Naive thymus-derived CD4-positive, alpha-beta T cell (primary cell): ENCODE data around the gene TARDBP. TPM values are rescaled to one million over a fixed set of nuclear protein-coding genes. Genes with fewer than 3 reads are reported as not detected.
A peak's percentile ranks its signal among the peaks of the same experiment; 100 is the strongest.
"Not testable (repeated sequence)": the region's sequence is repeated elsewhere in the genome, so short reads cannot be mapped to it uniquely, and the experiment has no call there.

Experiments
- ATAC-seq: fragments of 150-1000 bp; cut with Tn5 transposase; 2 replicates; pipeline ENCODE4 v1.10.0; 2021; ENCODE audit warnings: mild to moderate bottlenecking, moderate library complexity
- CTCF ChIA-PET: fragments of 350-600 bp; sonication (Branson Sonifier 250); formaldehyde crosslinking; loops from one replicate; lab custom pipeline; 2021; ENCODE audit warnings: antibody characterized with exemption; lab: Charles Lee
- POLR2A ChIA-PET: fragments of 350-600 bp; sonication (Branson Sonifier 250); formaldehyde crosslinking; loops from one replicate; lab custom pipeline; 2021; ENCODE audit warnings: antibody characterized with exemption, inconsistent platforms; lab: Charles Lee
- DNase-seq, 9 donors: peaks; one replicate each; pipeline versions ENCODE4 v3.0.0 to v3.0.0-alpha.2; 2020 to 2022; ENCODE audit warnings: mixed read lengths in 1 of 9
- H3K27ac ChIP-seq: one replicate; pipeline ENCODE4 v1.7.0; 2013; ENCODE audit warnings: mild to moderate bottlenecking, low read depth, low read length, moderate library complexity
- H3K27me3 ChIP-seq, 2 donors: one replicate each; pipeline ENCODE4 v1.7.0; 2013; ENCODE audit warnings: low read length in 2 of 2, mild to moderate bottlenecking in 2 of 2, moderate library complexity in 2 of 2; ENCODE audit not compliant: control insufficient read depth in 2 of 2, insufficient read depth in 2 of 2
- H3K36me3 ChIP-seq, 3 experiments: 1 replicate in 2 of 3; 2 replicates in 1 of 3; pipeline ENCODE4 v1.7.0; 2013; ENCODE audit warnings: low read length in 3 of 3, mild to moderate bottlenecking in 3 of 3, moderate library complexity in 1 of 3; ENCODE audit not compliant: insufficient read depth in 3 of 3, control insufficient read depth in 2 of 3
- H3K4me1 ChIP-seq, 2 donors: one replicate each; pipeline ENCODE4 v1.7.0; 2013; ENCODE audit warnings: low read length in 2 of 2, mild to moderate bottlenecking in 2 of 2, moderate library complexity in 1 of 2; ENCODE audit not compliant: control insufficient read depth in 2 of 2, insufficient read depth in 2 of 2
- H3K4me3 ChIP-seq: 2 replicates; pipeline ENCODE4 v1.7.0; 2013; ENCODE audit warnings: mild to moderate bottlenecking, low read length
- H3K9me3 ChIP-seq, 3 experiments: 1 replicate in 2 of 3; 2 replicates in 1 of 3; pipeline ENCODE4 v1.7.0; 2013; ENCODE audit warnings: low read length in 3 of 3; ENCODE audit not compliant: control insufficient read depth in 2 of 3
- H3K27ac Mint-ChIP-seq, 9 donors: one replicate each; pipeline ENCODE4 v1.8.0; 2020 to 2022; ENCODE audit warnings: mixed read lengths in 9 of 9, mild to moderate bottlenecking in 8 of 9, moderate library complexity in 5 of 9, inconsistent platforms in 2 of 9
- H3K27me3 Mint-ChIP-seq, 5 donors: one replicate each; pipeline ENCODE4 v1.8.0; 2021 to 2022; ENCODE audit warnings: mixed read lengths in 5 of 5, mild to moderate bottlenecking in 1 of 5
- H3K36me3 Mint-ChIP-seq, 5 donors: one replicate each; pipeline ENCODE4 v1.8.0; 2020 to 2022; ENCODE audit warnings: mixed read lengths in 5 of 5, mild to moderate bottlenecking in 3 of 5, inconsistent platforms in 1 of 5
- H3K4me1 Mint-ChIP-seq, 7 donors: one replicate each; pipeline ENCODE4 v1.8.0; 2020 to 2022; ENCODE audit warnings: mixed read lengths in 7 of 7, mild to moderate bottlenecking in 3 of 7, inconsistent platforms in 1 of 7
- H3K4me3 Mint-ChIP-seq, 10 donors: one replicate each; pipeline ENCODE4 v1.8.0; 2020 to 2022; ENCODE audit warnings: mild to moderate bottlenecking in 10 of 10, mixed read lengths in 10 of 10, moderate library complexity in 6 of 10, inconsistent platforms in 2 of 10
- H3K9me3 Mint-ChIP-seq, 11 donors: one replicate each; pipeline ENCODE4 v1.8.0; 2020 to 2022; ENCODE audit warnings: mixed read lengths in 11 of 11, mild to moderate bottlenecking in 4 of 11, inconsistent platforms in 1 of 11, moderate library complexity in 1 of 11
- intact Hi-C, 2 donors: fragments of 100-400 bp; cut with micrococcal nuclease; formaldehyde crosslinking; loops; one replicate each; pipeline ENCODE4 v1.15.1; 2023
- polyA plus RNA-seq, 2 donors: library from polyadenylated mRNA; unstranded; fragments of 300-500 nt; fragmentation: Illumina TruSeq; gene quantifications; one replicate each; pipeline ENCODE4 v1.2.3, GENCODE V29; 2021
- total RNA-seq, 6 experiments: library from RNA in 5 of 6; stranded (reverse) in 5 of 6; gene quantifications; 1 replicate in 5 of 6; 2 replicates in 1 of 6; pipeline ENCODE4 v1.2.3 and lab custom pipeline; 2021 to 2026

TARDBP gene
- total and polyA plus RNA-seq, 7 experiments from 2014 or later, result 55.0 to 196 (median 171) TPM

DNA sequence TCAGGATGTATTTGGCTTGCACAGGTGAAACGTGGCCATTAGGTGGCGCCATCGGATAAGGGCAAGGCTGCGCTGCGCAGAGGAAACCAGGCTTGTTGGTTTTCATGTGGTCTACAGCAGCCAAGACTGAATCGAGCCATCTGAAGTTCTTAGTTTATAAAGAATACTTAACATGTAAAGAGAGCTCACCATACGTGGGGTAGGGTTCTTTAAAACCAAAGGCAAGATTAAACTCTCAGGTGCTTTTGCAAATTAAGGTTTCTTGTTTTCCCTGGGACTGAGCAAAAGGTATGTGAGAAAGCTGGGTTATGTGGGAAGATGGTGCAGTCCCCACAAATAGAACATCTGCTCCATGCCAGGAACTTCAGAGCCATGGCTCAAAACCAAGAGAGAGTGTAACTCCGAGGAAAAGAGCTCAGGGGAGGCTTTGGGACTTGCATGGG, 25.3 kb downstream of the TARDBP start:
- Histone ChIP-seq H3K4me3 (no peak overlapping the region), H3K9me3 (no peaks in the 10 kb centered on the region), H3K27me3 (peaks cover 0 to 4% of the 10 kb centered on the region in 2 donors), H3K36me3 (no peaks in the 10 kb centered on the region), H3K4me1 (no peaks in the 10 kb centered on the region), H3K27ac (no peak overlapping the region)
- POLR2A ChIA-PET, result interaction anchor here (0.6 to 1.2 kb wide), 8 partner anchors 10 to 682 kb away, joined by 3 to 4 read pairs (median 3); partner anchors contain the start of gene TARDBP
- Mint-ChIP-seq H3K4me1 (peaks cover 0 to 9% (median 6%) of the 10 kb centered on the region in 7 donors), H3K9me3 (no peaks in the 10 kb centered on the region), H3K36me3 (no peaks in the 10 kb centered on the region), H3K27ac (no peak overlapping the region), H3K4me3 (no peak overlapping the region), H3K27me3 (no peaks in the 10 kb centered on the region)
- intact Hi-C loops, result loop anchor here (1.0 to 5.0 kb wide), 11 partner anchors 23 to 857 kb away; partner anchors contain the start of genes EXOSC10 (in 2 of the 2) and SRM (in 2 of the 2)
- DNase-seq, result peak; percentile 76 to 90 (median 85)
- CTCF ChIA-PET, result interaction anchor here (0.6 to 2.9 kb wide), 47 partner anchors 9 to 1522 kb away, joined by 3 to 35 read pairs (median 4); partner anchors contain the start of genes ANGPTL7, EXOSC10, FBXO6 and MASP2
- ATAC-seq, result peak; percentile 99

DNA sequence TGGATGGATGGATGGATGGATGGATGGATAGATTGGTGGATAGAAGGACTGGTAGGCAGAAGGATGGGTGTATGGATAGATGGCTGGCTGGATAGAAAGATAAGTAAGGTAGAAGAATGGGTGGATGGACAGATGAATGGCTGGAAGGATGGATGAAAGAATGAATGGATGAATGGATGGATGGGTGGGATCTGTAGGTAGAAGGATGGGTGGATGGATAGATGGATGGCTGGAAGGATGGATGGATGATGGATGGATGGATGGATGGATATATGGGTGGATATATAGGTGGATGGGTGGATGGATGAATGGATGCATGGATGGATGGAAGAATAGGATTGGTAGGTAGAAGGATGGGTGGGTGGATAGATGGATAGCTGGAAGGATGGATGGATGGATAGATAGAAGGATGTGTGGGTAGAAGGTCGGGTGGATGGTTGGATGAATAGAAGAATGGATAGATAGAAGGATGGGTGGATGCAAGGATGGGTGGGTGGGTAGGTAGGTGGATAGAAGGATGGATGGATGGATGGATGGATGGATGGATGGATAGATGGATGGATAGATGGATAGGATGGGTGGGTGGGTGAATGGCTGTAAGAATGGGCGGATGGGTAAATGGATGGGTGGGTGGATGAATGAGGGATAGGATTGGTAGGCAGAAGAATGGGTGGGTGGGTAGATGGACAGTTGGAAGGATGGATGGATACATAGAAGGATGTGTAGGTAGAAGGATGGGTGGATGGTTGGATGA, 27.1 kb downstream of the TARDBP start:
- ChIA-PET POLR2A (no interaction called here), CTCF (interaction anchor here (2.9 kb wide), 1 partner anchor 605 kb away, joined by 35 read pairs; no protein-coding TSS in a partner anchor)
- H3K27me3 ChIP-seq, result peaks cover 0 to 4% of the 10 kb centered on the region in 2 donors
- H3K36me3 ChIP-seq, result no peaks in the 10 kb centered on the region
- Mint-ChIP-seq H3K27ac (no peak overlapping the region), H3K36me3 (no peaks in the 10 kb centered on the region), H3K9me3 (no peaks in the 10 kb centered on the region), H3K4me3 (no peak overlapping the region), H3K27me3 (no peaks in the 10 kb centered on the region), H3K4me1 (peaks cover 0 to 9% (median 6%) of the 10 kb centered on the region in 7 donors)
- no peak overlapping the region for H3K27ac ChIP-seq
- intact Hi-C loops, result loop anchor here (5.0 kb wide), 3 partner anchors 168 to 298 kb away; no protein-coding TSS in a partner anchor
- no peak overlapping the region for H3K4me3 ChIP-seq
- H3K4me1 ChIP-seq, result no peaks in the 10 kb centered on the region
- DNase-seq, result no peak
- no peak for ATAC-seq
- H3K9me3 ChIP-seq, result no peaks in the 10 kb centered on the region

DNA sequence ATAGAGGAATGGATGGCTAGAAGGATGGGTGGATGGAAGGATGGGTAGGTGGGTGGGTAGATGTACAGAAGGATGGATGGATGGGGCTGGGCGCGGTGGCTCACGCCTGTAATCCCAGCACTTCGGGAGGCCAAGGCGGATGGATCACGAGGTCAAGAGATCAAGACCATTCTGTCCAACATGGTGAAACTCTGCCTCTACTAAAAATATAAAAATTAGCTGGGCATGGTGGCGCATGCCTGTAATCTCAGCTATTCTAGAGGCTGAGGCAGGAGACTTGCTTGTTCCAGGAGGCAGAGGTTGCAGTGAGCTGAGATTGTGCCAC, 27.6 kb downstream of the TARDBP start:
- ATAC-seq, H3K27ac ChIP-seq, H3K4me3 ChIP-seq, DNase-seq, H3K9me3 ChIP-seq, H3K36me3 ChIP-seq, H3K4me3 Mint-ChIP-seq, H3K4me1 ChIP-seq, H3K4me1 Mint-ChIP-seq, H3K27me3 Mint-ChIP-seq, POLR2A ChIA-PET, H3K9me3 Mint-ChIP-seq, H3K36me3 Mint-ChIP-seq, intact Hi-C loops, H3K27ac Mint-ChIP-seq, H3K27me3 ChIP-seq: not testable (repeated sequence)
- CTCF ChIA-PET, result interaction anchor here (0.6 kb wide), 1 partner anchor 58 kb away, joined by 6 read pairs; no protein-coding TSS in a partner anchor

DNA sequence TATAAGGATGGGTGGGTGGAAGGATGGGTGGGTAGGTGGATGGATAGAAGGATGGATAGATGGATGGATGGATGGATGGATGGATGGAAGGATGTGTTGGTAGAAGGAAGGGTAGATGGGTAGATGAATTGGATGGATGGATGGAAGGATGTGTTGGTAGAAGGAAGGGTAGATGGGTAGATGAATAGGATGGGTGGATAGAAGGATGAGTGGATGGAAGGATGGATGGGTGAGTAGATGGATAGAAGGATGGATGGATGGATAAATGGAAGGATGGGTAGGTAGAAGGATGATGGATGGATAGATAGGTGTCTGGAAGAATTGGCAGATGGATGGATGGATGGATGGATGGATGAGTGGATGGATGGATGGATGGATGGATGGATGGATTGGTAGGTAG, 28.6 kb downstream of the TARDBP start:
- H3K27me3 Mint-ChIP-seq, result no peaks in the 10 kb centered on the region
- H3K36me3 Mint-ChIP-seq, result no peaks in the 10 kb centered on the region
- H3K27ac ChIP-seq, result no peak overlapping the region
- ATAC-seq, result no peak
- H3K36me3 ChIP-seq, result no peaks in the 10 kb centered on the region
- peaks cover 0 to 9% (median 6%) of the 10 kb centered on the region in 7 donors for H3K4me1 Mint-ChIP-seq
- H3K9me3 Mint-ChIP-seq, result no peaks in the 10 kb centered on the region
- H3K4me3 Mint-ChIP-seq, result no peak overlapping the region
- peaks cover 0 to 4% of the 10 kb centered on the region in 2 donors for H3K27me3 ChIP-seq
- no peaks in the 10 kb centered on the region for H3K4me1 ChIP-seq
- CTCF ChIA-PET, result no interaction called here
- no peak overlapping the region for H3K27ac Mint-ChIP-seq
- H3K4me3 ChIP-seq, result no peak overlapping the region
- POLR2A ChIA-PET, result no interaction called here
- no peak for DNase-seq
- intact Hi-C loops, result no loop called here
- H3K9me3 ChIP-seq, result no peaks in the 10 kb centered on the region

DNA sequence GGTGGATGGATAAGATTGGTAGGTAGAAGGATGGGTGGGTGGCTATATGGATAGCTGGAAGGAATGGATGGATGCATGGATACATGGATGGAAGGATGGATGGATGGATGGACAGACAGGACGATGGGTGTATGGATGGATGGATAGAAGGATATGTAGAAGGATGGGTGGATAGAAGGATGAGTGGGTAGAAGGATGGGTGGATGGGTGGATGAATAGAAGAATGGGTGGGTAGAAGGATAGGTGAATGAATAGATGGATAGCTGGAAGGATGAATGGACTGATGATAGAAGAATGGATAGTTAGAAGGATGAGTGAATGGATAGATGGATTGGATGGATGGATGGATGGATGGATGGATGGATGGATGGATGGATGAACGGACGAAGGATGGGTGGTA, 29.6 kb downstream of the TARDBP start:
- Histone ChIP-seq H3K4me3 (no peak overlapping the region), H3K9me3 (no peaks in the 10 kb centered on the region), H3K27ac (no peak overlapping the region), H3K27me3 (peaks cover 0 to 4% of the 10 kb centered on the region in 2 donors), H3K4me1 (no peaks in the 10 kb centered on the region), H3K36me3 (no peaks in the 10 kb centered on the region)
- CTCF ChIA-PET, result no interaction called here
- H3K36me3 Mint-ChIP-seq, result no peaks in the 10 kb centered on the region
- no peaks in the 10 kb centered on the region for H3K9me3 Mint-ChIP-seq
- H3K4me1 Mint-ChIP-seq, result peaks cover 0 to 9% (median 6%) of the 10 kb centered on the region in 7 donors
- no peak overlapping the region for H3K4me3 Mint-ChIP-seq
- no peak overlapping the region for H3K27ac Mint-ChIP-seq
- ATAC-seq, result no peak
- POLR2A ChIA-PET, result no interaction called here
- H3K27me3 Mint-ChIP-seq, result no peaks in the 10 kb centered on the region
- DNase-seq, result no peak
- intact Hi-C loops, result no loop called here

DNA sequence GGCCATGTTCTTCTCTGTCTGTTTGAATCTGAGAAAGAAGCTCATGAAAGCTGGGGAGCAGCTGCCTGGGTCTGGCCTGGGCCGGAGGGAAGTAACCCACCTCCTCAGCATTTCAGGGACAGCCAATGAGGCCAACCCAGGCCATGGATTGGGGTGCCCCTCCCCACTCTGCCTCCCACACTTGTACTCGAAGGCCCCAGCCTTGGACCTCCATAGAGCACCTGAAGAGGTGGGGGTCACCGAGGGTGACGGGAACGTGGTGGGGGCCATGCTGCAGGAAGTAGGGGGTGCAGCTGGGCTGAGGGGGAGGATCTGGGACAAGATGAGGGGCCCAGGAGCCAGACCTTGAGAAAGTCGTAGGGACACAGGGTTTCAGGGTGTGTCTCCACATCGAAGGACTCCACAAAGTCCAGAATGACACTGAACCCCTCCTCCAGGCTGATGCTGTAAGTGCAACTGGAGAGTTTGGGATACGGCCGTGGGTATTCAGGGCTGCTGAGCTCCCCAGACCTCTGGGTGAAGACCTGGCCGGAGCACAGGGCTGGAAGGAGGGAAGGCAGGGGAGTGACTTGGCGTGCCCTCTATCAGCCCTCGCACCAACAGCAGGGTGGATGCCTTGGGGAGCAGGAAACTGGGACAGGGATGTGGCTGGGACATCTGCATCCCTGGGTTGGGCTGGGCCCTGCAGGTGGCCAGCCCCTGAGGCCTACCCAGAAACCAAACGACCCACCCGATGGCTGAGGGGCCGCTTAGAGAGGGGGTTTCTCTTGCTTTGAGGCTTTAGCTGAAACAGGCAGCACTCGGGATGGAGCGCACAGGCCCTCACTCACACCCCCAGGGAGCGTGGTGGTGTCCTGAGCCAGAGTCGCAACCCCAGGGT, 30.8 kb downstream of the TARDBP start:
- ChIA-PET POLR2A (no interaction called here), CTCF (no interaction called here)
- peaks cover 0 to 4% of the 10 kb centered on the region in 2 donors for H3K27me3 ChIP-seq
- Mint-ChIP-seq H3K4me1 (no peaks in the 10 kb centered on the region), H3K36me3 (no peaks in the 10 kb centered on the region), H3K27me3 (no peaks in the 10 kb centered on the region), H3K4me3 (no peak overlapping the region), H3K9me3 (no peaks in the 10 kb centered on the region), H3K27ac (no peak overlapping the region)
- H3K9me3 ChIP-seq, result no peaks in the 10 kb centered on the region
- DNase-seq (no peak), ATAC-seq (no peak)
- H3K4me3 ChIP-seq, result no peak overlapping the region
- no peak overlapping the region for H3K27ac ChIP-seq
- no peaks in the 10 kb centered on the region for H3K36me3 ChIP-seq
- intact Hi-C loops, result no loop called here
- no peaks in the 10 kb centered on the region for H3K4me1 ChIP-seq
